HG03558 (cell line): ENCODE results near the gene ACTL9.

Source experiments
- ATAC-seq: cut with Tn5 transposase; IDR thresholded peaks from one replicate; pipeline ENCODE4 v1.9.1; 2021; ENCODE audit warnings: moderate number of reproducible peaks; ENCODE audit not compliant: unreplicated experiment; ENCODE audit errors: extremely low read depth

ACTL9 gene

DNA sequence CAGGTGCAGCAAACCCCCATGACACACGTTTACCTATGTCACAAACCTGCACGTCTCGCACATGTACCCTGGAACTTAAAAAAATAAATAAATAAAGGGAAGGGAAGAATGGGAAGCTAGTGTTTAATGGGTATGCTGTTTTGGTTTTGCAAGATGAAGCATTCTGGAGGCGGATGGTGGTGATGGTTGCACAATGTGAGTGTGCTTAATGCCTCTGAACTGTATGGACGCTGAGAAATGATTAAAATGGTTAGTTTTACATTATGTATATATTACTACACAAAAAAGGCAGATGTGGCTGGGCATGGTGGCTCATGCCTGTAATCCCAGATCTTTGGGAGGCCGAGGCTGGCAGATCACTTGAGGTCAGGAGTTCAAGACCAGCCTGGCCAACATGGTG lies 50.4 kb downstream of the ACTL9 start:
- no peak for ATAC-seq
